Calu3 (cell line): ENCODE results near the gene CD164L2. TPM values are rescaled to one million over a fixed set of nuclear protein-coding genes. Genes with fewer than 3 reads are reported as not detected.

Experiments used
- BruUV-seq: library from RNA; stranded (reverse); fragments of 400-500 nt; replicated peaks from 2 replicates; lab custom pipeline; 2021; lab: Mats Ljungman, UMichigan
- CTCF ChIA-PET: fragments of 300-600 bp; sonication (Branson Sonifier 250); formaldehyde crosslinking; loops from one replicate; lab custom pipeline; 2022; ENCODE audit warnings: antibody characterized with exemption; lab: Charles Lee
- DNase-seq: peaks from one replicate; pipeline ENCODE4 v3.0.0; 2022
- H3K27ac Mint-ChIP-seq: one replicate; pipeline ENCODE4 v1.8.0; 2022; ENCODE audit warnings: mixed read lengths; ENCODE audit not compliant: unreplicated experiment
- H3K27me3 Mint-ChIP-seq: one replicate; pipeline ENCODE4 v1.8.0; 2022; ENCODE audit warnings: mixed read lengths; ENCODE audit not compliant: unreplicated experiment
- H3K36me3 Mint-ChIP-seq: one replicate; pipeline ENCODE4 v1.8.0; 2022; ENCODE audit warnings: mild to moderate bottlenecking, moderate library complexity, mixed read lengths; ENCODE audit not compliant: insufficient read depth, unreplicated experiment
- H3K4me1 Mint-ChIP-seq: one replicate; pipeline ENCODE4 v1.8.0; 2022; ENCODE audit warnings: mild to moderate bottlenecking, low read depth, mixed read lengths; ENCODE audit not compliant: unreplicated experiment
- H3K4me3 Mint-ChIP-seq: one replicate; pipeline ENCODE4 v1.8.0; 2022; ENCODE audit warnings: mild to moderate bottlenecking, low read depth, moderate library complexity, mixed read lengths; ENCODE audit not compliant: unreplicated experiment
- H3K9me3 Mint-ChIP-seq: one replicate; pipeline ENCODE4 v1.8.0; 2022; ENCODE audit warnings: low read depth, mixed read lengths; ENCODE audit not compliant: unreplicated experiment
- intact Hi-C: fragments of 100-400 bp; cut with micrococcal nuclease; formaldehyde crosslinking; loops from one replicate; pipeline ENCODE4 v1.10.0; 2022; ENCODE audit not compliant: unreplicated experiment
- total RNA-seq: library from RNA; stranded (reverse); gene quantifications from 2 replicates; pipeline ENCODE4 v1.2.3, GENCODE V29; 2022
- TF ChIP-seq, protein P1 (sequence below): fragments of 200-600 bp; IDR thresholded peaks from one replicate; pipeline ENCODE4 v1.8.0; 2022; ENCODE audit warnings: antibody characterized with exemption; ENCODE audit not compliant: unreplicated experiment

The CD164L2 gene
- total RNA-seq, 1 experiment from 2014 or later = not detected

DNA sequence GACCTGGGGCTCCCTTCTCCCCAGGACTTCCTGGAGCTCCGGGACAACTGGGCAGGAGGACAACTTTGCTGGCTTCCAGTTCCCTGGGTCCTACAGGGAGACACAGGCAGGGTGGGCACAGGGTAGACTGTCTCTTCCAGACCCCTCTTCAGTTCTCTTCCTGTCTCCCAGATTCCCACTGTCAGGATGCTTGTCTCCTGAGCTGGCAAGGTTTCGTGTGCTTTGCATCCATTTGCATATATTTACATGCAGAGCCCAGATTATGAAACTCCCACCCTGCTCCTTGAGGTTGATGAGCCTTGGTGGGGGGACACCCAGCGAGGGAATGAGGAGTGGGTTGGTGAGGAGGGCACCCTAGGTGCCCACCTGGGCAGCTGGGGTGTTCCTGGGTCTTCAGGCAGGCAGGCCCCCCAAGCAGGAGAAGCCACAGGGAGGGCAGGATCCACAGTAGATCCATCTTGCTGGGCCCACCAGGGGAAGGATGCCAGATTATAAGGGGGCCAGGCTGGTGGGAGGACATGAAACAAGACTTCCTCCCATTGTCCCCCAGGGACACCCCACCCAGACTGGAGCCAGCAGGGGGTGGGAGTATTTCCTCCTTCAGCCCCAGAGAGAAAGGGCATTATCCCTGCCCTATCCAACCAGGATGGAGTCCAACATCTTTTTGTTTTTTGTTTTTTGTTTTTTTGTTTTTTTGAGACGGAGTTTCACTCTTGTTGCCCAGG lies 8.6 kb downstream of the CD164L2 start, which contains the start of gene FCN3:
FCN3 (minus strand) TSS at position 463 of the 725 bp plus-strand sequence; CDS start at position 457, 6 bp downstream.
- Mint-ChIP-seq H3K4me3 (no peak within 1 kb of the TSS), H3K27ac (no peak within 1 kb of the TSS), H3K27me3 (peaks cover 12% of the 10 kb centered on the region), H3K9me3 (no peaks in the 10 kb centered on the region), H3K36me3 (no peaks in the 10 kb centered on the region), H3K4me1 (no peaks in the 10 kb centered on the region)
- TF ChIP-seq, protein P1, sequence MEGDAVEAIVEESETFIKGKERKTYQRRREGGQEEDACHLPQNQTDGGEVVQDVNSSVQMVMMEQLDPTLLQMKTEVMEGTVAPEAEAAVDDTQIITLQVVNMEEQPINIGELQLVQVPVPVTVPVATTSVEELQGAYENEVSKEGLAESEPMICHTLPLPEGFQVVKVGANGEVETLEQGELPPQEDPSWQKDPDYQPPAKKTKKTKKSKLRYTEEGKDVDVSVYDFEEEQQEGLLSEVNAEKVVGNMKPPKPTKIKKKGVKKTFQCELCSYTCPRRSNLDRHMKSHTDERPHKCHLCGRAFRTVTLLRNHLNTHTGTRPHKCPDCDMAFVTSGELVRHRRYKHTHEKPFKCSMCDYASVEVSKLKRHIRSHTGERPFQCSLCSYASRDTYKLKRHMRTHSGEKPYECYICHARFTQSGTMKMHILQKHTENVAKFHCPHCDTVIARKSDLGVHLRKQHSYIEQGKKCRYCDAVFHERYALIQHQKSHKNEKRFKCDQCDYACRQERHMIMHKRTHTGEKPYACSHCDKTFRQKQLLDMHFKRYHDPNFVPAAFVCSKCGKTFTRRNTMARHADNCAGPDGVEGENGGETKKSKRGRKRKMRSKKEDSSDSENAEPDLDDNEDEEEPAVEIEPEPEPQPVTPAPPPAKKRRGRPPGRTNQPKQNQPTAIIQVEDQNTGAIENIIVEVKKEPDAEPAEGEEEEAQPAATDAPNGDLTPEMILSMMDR = no peak
- intact Hi-C loops = no loop called here
- no peak for DNase-seq
- BruUV-seq = no TSS peak
- CTCF ChIA-PET = no interaction called here

DNA sequence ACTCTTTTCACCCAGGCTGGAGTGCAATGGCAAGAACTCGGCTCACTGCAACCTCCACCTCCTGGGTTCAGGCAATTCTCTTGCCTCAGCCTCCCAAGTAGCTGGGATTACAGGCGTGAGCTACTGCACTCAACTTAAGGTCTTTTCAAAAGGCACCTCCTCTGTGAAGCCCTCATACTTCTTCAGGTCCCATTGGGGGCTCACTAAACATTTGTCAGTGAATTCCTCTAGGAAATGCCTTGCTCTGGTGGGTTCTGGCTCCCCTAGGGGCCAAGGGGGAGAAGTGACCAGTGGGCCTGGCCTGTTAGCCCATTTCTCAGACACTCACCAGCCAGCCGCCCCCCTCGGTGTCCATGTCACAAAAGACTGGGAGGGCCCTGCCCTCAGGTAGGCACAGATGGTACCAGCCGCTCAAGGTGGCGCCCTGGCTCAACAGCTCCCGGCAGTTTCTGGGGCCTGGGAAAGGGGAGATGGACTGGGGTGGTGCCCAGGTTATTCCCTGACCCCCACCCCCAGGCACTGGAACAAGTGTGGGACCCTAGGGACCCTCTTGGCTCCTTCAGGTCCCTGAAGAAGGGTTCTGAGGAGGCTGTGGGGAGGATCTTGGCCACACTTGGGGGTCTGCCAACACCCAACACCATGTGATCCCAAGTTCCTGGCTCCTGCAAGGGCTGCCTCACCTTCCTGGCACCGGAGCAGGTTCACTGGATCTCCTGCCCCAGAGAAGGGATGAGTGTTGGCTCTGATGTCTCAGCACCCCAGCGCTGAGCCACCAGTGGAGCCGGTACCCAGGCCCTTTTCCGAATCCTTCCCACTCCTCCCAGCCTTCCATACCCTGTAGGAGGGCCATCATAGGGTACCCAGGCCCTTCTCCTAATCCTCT lies 10.1 kb downstream of the CD164L2 start:
- TF ChIP-seq, protein P1 = no peak
- no peaks in the 10 kb centered on the region for H3K4me1 Mint-ChIP-seq
- H3K27ac Mint-ChIP-seq = no peak overlapping the region
- intact Hi-C loops = no loop called here
- no peaks in the 10 kb centered on the region for H3K9me3 Mint-ChIP-seq
- no peak for DNase-seq
- no peaks in the 10 kb centered on the region for H3K36me3 Mint-ChIP-seq
- CTCF ChIA-PET = no interaction called here
- H3K4me3 Mint-ChIP-seq = no peak overlapping the region
- peaks cover 12% of the 10 kb centered on the region for H3K27me3 Mint-ChIP-seq
- no TSS peak for BruUV-seq

DNA sequence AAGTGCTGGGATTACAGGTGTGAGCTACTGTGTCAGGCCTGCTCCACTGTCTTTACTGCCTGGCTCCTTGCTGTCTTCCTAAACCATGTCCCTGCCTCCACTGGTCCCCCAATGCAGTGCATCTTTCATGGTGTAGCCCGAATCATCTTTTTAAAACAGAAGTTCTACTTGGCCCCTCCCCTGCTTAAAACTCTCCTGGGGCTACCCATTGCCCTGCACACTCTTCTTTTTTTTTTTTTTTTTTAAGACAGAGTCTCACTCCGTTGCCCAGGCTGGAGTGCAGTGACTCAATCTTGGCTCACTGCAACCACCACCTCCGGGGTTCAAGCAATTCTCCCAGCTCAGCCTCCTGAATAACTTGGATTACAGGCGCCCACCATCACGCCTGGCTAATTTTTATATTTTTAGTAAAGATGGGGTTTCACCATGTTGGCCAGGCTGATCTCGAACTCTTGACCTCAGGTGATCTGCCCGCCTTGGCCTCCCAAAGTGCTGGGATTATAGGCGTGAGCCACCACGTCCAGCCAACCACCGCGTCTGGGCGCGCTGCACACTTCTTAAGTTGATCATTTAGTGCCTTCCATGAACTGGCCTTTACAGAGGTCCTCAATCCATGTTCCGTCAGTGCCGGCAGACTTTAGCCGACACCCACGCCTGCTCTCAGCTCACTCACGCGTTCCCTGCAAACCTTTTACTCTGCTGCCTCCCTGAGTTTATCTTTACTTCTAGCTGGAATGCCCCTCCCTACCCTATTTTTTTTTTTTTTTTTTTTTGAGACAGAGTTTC lies 10.9 kb downstream of the CD164L2 start:
- no TSS peak for BruUV-seq

More for the DNA sequence above, 10.9 kb downstream of the CD164L2 start:
- H3K27me3 Mint-ChIP-seq = peaks cover 12% of the 10 kb centered on the region
- TF ChIP-seq, protein P1 = no peak
- no peak for DNase-seq
- no peaks in the 10 kb centered on the region for H3K9me3 Mint-ChIP-seq
- H3K4me1 Mint-ChIP-seq = no peaks in the 10 kb centered on the region
- no peaks in the 10 kb centered on the region for H3K36me3 Mint-ChIP-seq
- no peak overlapping the region for H3K27ac Mint-ChIP-seq
- CTCF ChIA-PET = interaction anchor here (0.7 kb wide), 1 partner anchor 67 kb away, joined by 4 read pairs; no protein-coding TSS in a partner anchor
- intact Hi-C loops = no loop called here
- no peak overlapping the region for H3K4me3 Mint-ChIP-seq
